Left lung (tissue), 10 donors: ENCODE measurements around the gene RPRD2. TPM values are rescaled to one million over a fixed set of nuclear protein-coding genes. Genes with fewer than 3 reads are reported as not detected.

Experiments
- ATAC-seq: fragments of 200-7000 bp; cut with Tn5 transposase; one replicate; pipeline ENCODE4 v1.9.1; 2020; ENCODE audit warnings: moderate library complexity
- DNase-seq, 4 donors: peaks; one replicate each; pipeline ENCODE4 v3.0.0-alpha.2; 2013 to 2020
- H3K27ac ChIP-seq, 2 donors: fragments of 200-600 bp; sonication (generic) in 1 of 2; one replicate each; pipeline versions ENCODE4 v1.5.0 to v1.8.0; 2020 to 2021
- H3K27me3 ChIP-seq, 2 donors: fragments of 200-600 bp; sonication (generic) in 1 of 2; one replicate each; pipeline versions ENCODE4 v1.5.0 to v1.8.0; 2020 to 2021
- H3K36me3 ChIP-seq, 2 donors: fragments of 200-600 bp; sonication (generic) in 1 of 2; one replicate each; pipeline versions ENCODE4 v1.5.0 to v1.8.0; 2020 to 2021
- H3K4me1 ChIP-seq, 2 donors: fragments of 200-600 bp; one replicate each; pipeline ENCODE4 v1.8.0; 2021
- H3K4me3 ChIP-seq, 2 donors: fragments of 200-600 bp; sonication (generic) in 1 of 2; one replicate each; pipeline versions ENCODE4 v1.5.0 to v1.8.0; 2020 to 2021; ENCODE audit warnings: mild to moderate bottlenecking in 1 of 2
- H3K9me3 ChIP-seq, 2 donors: fragments of 200-600 bp; sonication (generic) in 1 of 2; one replicate each; pipeline versions ENCODE4 v1.5.0 to v1.8.0; 2020 to 2021
- CTCF ChIP-seq, 2 donors: fragments of 200-600 bp; sonication (generic) in 1 of 2; IDR thresholded peaks; one replicate each; pipeline versions ENCODE4 v1.5.0 to v1.8.0; 2021; ENCODE audit warnings: antibody characterized with exemption in 2 of 2
- intact Hi-C, 2 donors: fragments of 100-400 bp; cut with DNase I; formaldehyde crosslinking; loops; one replicate each; pipeline versions ENCODE4 v1.11.2 to v1.14.2; 2022
- polyA plus RNA-seq, 6 donors: library from polyadenylated mRNA; unstranded; fragments of 120-200 nt; gene quantifications; one replicate each; pipeline ENCODE4 v1.2.1, GENCODE V29; 2013; ENCODE audit not compliant: insufficient read length in 6 of 6
- total RNA-seq, 2 donors: library from RNA; stranded (reverse); fragmentation: NEBNext Ultra II Directional; extraction: Animal tissue kit (Norgen Biotek cat#: 25700); gene quantifications; one replicate each; pipeline ENCODE4 v1.2.1, GENCODE V29; 2021
- donor health status: DM: no; HTN: yes; CAD: no.
- donor health status: DM: no; HTN: no; CAD: no.

RPRD2 gene
- total and polyA plus RNA-seq, 8 donors: 26.2 to 43.8 (median 42.3) TPM

DNA sequence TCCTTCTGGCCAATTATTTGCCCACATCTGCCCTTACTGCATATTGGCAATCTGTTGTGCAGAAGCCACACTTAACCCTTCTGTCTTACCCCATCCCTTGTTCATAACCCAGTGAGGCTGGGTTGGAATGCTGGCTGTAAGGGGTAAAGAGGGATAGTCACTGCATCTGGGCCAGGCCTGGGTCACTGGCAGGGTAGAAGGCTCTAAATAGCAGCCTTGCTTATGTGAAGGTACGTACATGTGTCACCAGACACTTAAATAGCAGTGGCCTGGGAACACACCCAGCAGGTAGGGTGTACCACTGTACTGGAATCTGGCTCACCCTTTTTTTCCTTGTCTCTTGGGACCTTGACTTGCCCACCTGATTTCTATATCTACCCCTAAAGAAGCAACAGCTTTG lies 113.4 kb downstream of the RPRD2 start:
- no peak for TF ChIP-seq CTCF (IDR thresholded peaks at IDR 0.05)
- no peaks in the 10 kb centered on the region for H3K27me3 ChIP-seq
- H3K4me1 ChIP-seq: peaks cover 0 to 5% of the 10 kb centered on the region in 2 donors
- H3K36me3 ChIP-seq: peaks cover 0 to 13% of the 10 kb centered on the region in 2 donors
- no peak overlapping the region for H3K27ac ChIP-seq
- H3K9me3 ChIP-seq: no peaks in the 10 kb centered on the region
- H3K4me3 ChIP-seq: no peak overlapping the region
- intact Hi-C loops: loop anchor here in 1 of 2 donors (10.0 kb wide), 1 partner anchor 47 kb away; no protein-coding TSS in a partner anchor
- DNase-seq (peak in 1 of 4 donors; percentile 10), ATAC-seq (peak; percentile 76)

DNA sequence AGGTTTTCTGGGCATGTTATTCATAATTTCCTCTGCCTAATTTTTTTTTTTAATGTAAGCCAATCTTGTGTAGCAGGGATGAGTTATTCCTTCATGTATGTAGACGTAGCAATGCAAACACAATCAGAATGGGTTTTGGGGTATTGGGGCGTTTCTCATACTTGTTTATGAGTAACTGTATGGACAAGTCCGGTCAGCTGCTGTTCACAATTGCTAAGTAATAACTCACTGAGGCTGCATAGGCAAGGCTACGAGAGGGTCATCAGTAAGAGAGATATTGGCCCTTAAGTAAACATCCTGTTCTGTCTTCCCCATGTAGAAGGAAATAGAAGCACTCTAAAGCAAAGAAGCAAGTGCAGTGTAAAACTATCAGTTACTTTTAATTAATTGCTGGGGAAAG lies 113.8 kb downstream of the RPRD2 start:
- TF ChIP-seq CTCF (IDR thresholded peaks at IDR 0.05): no peak
- ATAC-seq: no peak
- DNase-seq: no peak
- Histone ChIP-seq H3K4me1 (peaks cover 0 to 5% of the 10 kb centered on the region in 2 donors), H3K36me3 (peaks cover 0 to 9% of the 10 kb centered on the region in 2 donors), H3K27me3 (no peaks in the 10 kb centered on the region), H3K9me3 (no peaks in the 10 kb centered on the region), H3K4me3 (no peak overlapping the region), H3K27ac (no peak overlapping the region)
- intact Hi-C loops: loop anchor here in 1 of 2 donors (10.0 kb wide), 1 partner anchor 47 kb away; no protein-coding TSS in a partner anchor

DNA sequence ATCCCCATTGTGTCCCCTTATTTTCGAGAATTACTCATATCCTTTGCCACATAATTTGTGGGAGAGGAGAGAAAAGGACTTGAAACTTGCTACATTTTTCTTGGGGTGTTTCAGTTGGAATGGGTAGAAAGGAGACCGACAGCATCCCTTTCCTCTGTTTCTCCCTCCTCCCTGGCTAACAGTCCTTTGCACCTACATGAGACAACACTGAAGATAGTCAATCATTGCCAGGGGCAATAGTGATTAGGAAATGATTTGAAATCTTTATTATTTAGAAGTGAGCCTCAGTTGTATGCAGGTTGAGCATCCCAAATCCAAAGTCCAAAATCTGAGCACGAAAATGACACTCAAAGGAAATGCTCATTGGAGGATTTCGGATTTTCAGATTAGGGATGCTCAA lies 115.4 kb downstream of the RPRD2 start:
- H3K4me3 ChIP-seq: no peak overlapping the region
- no peak for TF ChIP-seq CTCF (IDR thresholded peaks at IDR 0.05)

GRCh38 chr1:150479927-150480352 lies 116.0 kb downstream of the RPRD2 start:
- Histone ChIP-seq H3K27me3 (no peaks in the 10 kb centered on the region), H3K4me3 (no peak overlapping the region), H3K4me1 (no peaks in the 10 kb centered on the region), H3K27ac (no peak overlapping the region), H3K9me3 (no peaks in the 10 kb centered on the region), H3K36me3 (no peaks in the 10 kb centered on the region)
- TF ChIP-seq CTCF (IDR thresholded peaks at IDR 0.05): no peak
- DNase-seq: no peak
- no peak for ATAC-seq
- intact Hi-C loops: loop anchor here in 1 of 2 donors (10.0 kb wide), 1 partner anchor 45 kb away; no protein-coding TSS in a partner anchor

More for the DNA sequence above, 115.4 kb downstream of the RPRD2 start:
- intact Hi-C loops: loop anchor here in 1 of 2 donors (10.0 kb wide), 1 partner anchor 45 kb away; no protein-coding TSS in a partner anchor
- ATAC-seq (no peak), DNase-seq (no peak)
- Histone ChIP-seq H3K9me3 (no peaks in the 10 kb centered on the region), H3K27ac (no peak overlapping the region), H3K36me3 (no peaks in the 10 kb centered on the region), H3K27me3 (no peaks in the 10 kb centered on the region), H3K4me1 (no peaks in the 10 kb centered on the region)

DNA sequence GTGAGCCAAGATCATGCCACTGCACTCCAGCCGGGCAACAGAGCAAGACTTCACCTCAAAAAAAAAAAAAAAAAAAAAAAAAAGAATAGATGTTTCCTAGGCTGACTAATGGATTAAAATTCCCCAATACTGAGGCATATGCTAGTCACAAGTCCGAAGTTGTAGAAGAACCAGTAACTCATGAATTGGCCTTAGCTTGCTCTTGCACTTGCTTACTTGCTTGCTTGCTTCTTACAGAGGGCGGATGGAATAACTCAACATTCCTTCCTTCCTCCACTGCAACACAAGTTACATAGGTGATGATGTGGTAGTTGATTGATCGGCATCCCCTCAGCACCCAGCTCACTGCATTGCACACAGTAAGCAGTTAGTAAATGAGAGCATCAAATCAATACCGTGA lies 120.5 kb downstream of the RPRD2 start:
- Histone ChIP-seq H3K27ac (no peak overlapping the region), H3K4me3 (no peak overlapping the region), H3K36me3 (peaks cover 0 to 5% of the 10 kb centered on the region in 2 donors), H3K9me3 (no peaks in the 10 kb centered on the region), H3K4me1 (peaks cover 0 to 11% of the 10 kb centered on the region in 2 donors), H3K27me3 (no peaks in the 10 kb centered on the region)
- ATAC-seq (no peak), DNase-seq (no peak)
- no peak for TF ChIP-seq CTCF (IDR thresholded peaks at IDR 0.05)
- intact Hi-C loops: no loop called here
